GM23248 (cell line): ENCODE measurements around the gene MYOG.

Experiments used
- EZH2 ChIP-seq: fragments of 200-600 bp; sonication (generic); IDR thresholded peaks from 2 replicates; pipeline ENCODE4 v1.6.1; 2018; ENCODE audit warnings: antibody characterized with exemption, mild to moderate bottlenecking; ENCODE audit not compliant: insufficient read depth, poor library complexity, severe bottlenecking
- EZH2phosphoT487 ChIP-seq: fragments of 200-600 bp; sonication (generic); IDR thresholded peaks from 2 replicates; pipeline ENCODE4 v1.6.1; 2018; ENCODE audit warnings: antibody characterized with exemption, moderate library complexity, mild to moderate bottlenecking, low read depth; ENCODE audit not compliant: insufficient read depth

GRCh38 chr1:203048555-203049051 is 37.2 kb downstream of the MYOG start:
- TF ChIP-seq EZH2phosphoT487 (no peak), EZH2 (no peak)
